Progenitor cell of endocrine pancreas (in vitro differentiated cells): Measurements from ENCODE around the gene TKFC. TPM values are rescaled to one million over a fixed set of nuclear protein-coding genes. Genes with fewer than 3 reads are reported as not detected.

ENCODE experiments used
- DNase-seq: peaks from one replicate; pipeline ENCODE4 v3.0.0; 2021; ENCODE audit warnings: low spot score; ENCODE audit not compliant: unreplicated experiment
- H3K27ac Mint-ChIP-seq: 2 replicates; pipeline ENCODE4 v1.8.0; 2021; ENCODE audit warnings: mild to moderate bottlenecking, moderate library complexity, mixed read lengths
- H3K27me3 Mint-ChIP-seq: 2 replicates; pipeline ENCODE4 v1.8.0; 2021; ENCODE audit warnings: mixed read lengths
- H3K36me3 Mint-ChIP-seq: 2 replicates; pipeline ENCODE4 v1.8.0; 2022; ENCODE audit warnings: mixed read lengths; ENCODE audit not compliant: insufficient read depth
- H3K4me1 Mint-ChIP-seq: 2 replicates; pipeline ENCODE4 v1.8.0; 2021; ENCODE audit warnings: low read depth, mixed read lengths
- H3K4me3 Mint-ChIP-seq: 2 replicates; pipeline ENCODE4 v1.8.0; 2021; ENCODE audit warnings: low read depth, mild to moderate bottlenecking, moderate library complexity, mixed read lengths
- H3K9me3 Mint-ChIP-seq: 2 replicates; pipeline ENCODE4 v1.8.0; 2021; ENCODE audit warnings: low read depth, mixed read lengths
- total RNA-seq: library from RNA; stranded (reverse); gene quantifications from 2 replicates; pipeline ENCODE4 v1.2.1, GENCODE V29; 2021
- TF ChIP-seq, protein P1 (sequence below): fragments of 200-600 bp; sonication (generic); IDR thresholded peaks from one replicate; pipeline ENCODE4 v1.5.0; 2021; ENCODE audit warnings: antibody characterized with exemption, mild to moderate bottlenecking; ENCODE audit not compliant: unreplicated experiment

The TKFC gene
- total RNA-seq, 1 donor from 2014 or later: 78.8 TPM

DNA sequence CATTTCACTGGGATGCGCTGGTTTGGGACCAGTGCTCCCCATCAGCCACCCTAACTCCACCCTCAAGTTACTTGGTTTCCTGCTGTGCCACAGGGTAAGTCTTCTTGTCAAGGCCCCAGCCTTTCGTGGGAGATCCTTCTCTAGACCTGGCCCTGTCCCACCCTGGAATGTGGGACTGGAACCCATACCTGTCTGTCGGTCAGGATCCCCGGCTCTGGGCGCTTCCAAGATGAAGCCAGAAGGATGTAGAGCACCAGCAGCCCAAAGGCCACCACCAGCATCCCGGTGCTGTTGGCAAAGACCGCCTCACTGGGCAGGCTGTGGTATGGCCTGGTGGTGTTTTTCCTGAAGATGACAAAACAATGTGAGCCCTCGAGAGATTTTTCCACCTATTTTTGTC, 17.8 kb downstream of the TKFC start:
- Mint-ChIP-seq H3K27me3 (no peaks in the 10 kb centered on the region), H3K27ac (no peak overlapping the region), H3K36me3 (peaks cover 9% of the 10 kb centered on the region), H3K4me3 (no peak overlapping the region), H3K9me3 (no peaks in the 10 kb centered on the region), H3K4me1 (no peaks in the 10 kb centered on the region)
- TF ChIP-seq, protein P1, sequence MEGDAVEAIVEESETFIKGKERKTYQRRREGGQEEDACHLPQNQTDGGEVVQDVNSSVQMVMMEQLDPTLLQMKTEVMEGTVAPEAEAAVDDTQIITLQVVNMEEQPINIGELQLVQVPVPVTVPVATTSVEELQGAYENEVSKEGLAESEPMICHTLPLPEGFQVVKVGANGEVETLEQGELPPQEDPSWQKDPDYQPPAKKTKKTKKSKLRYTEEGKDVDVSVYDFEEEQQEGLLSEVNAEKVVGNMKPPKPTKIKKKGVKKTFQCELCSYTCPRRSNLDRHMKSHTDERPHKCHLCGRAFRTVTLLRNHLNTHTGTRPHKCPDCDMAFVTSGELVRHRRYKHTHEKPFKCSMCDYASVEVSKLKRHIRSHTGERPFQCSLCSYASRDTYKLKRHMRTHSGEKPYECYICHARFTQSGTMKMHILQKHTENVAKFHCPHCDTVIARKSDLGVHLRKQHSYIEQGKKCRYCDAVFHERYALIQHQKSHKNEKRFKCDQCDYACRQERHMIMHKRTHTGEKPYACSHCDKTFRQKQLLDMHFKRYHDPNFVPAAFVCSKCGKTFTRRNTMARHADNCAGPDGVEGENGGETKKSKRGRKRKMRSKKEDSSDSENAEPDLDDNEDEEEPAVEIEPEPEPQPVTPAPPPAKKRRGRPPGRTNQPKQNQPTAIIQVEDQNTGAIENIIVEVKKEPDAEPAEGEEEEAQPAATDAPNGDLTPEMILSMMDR: no peak
- DNase-seq: no peak

DNA sequence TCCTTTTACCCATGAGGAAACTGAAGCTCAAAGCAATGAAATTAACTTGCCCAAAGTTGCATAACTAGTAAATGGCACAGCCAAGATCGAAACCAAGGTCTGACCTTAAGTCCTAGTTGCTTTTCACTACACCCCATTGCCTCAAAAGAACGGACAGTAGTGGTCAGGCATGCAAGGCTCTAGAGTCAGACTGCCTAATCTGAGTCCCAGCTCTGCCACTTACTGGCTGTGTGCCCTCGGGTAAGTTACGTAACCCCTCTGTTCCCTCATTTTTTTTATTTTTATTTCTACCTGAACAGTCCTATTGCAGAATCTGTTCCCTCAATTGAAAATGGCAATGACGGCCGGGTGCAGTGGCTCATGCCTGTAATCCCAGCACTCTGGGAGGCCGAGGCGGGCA, 19.0 kb downstream of the TKFC start:
- no peak for DNase-seq
- Mint-ChIP-seq H3K27ac (no peak overlapping the region), H3K36me3 (peaks cover 11% of the 10 kb centered on the region), H3K4me3 (no peak overlapping the region), H3K27me3 (no peaks in the 10 kb centered on the region), H3K9me3 (no peaks in the 10 kb centered on the region), H3K4me1 (no peaks in the 10 kb centered on the region)
- TF ChIP-seq, protein P1: no peak

DNA sequence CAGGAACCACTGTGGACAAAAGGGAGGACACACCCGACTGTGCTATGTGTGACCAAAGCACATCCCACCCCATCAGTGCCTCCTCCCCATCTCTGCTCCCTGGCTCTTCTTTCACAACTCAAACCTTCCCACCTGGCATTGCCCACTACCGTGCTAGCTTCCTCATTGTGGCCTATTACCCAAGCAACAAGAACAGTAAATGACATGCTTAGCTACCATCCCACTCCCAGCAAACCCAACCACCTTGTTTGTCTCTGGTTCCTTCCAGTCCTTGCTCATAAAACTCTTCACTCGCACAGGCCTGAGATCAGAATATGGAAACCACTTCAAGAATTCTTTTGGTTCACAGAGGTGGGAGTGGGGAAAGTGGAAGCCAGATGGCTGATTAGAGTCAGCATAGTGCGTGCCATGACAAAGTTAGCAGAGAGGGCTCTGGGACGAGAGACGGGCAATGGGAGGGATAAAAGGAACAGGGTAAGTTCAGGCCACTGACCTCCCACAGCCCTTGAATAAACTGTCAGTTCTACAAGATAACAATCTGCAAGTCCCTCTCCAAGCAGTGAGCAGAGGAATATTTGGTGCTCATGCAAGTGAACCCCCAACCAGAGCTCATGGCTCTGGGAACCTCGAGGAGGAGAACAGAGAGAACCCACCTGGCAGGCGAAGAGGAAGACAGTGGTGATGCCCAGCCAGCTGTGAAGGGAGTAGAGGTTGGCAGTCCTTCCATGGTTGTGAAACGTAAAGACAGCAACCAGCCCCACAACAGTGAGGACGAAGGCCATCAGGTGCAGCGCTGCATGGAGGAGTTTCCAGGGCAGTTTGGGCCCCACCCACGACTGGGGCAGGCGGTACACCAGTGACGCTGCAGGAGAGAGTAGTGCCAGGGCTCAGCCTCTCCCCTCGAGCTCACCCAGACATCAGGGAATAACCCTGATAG, 20.4 kb downstream of the TKFC start:
- TF ChIP-seq, protein P1: no peak
- Mint-ChIP-seq H3K36me3 (peaks cover 11% of the 10 kb centered on the region), H3K4me3 (no peak overlapping the region), H3K27ac (no peak overlapping the region), H3K27me3 (no peaks in the 10 kb centered on the region), H3K4me1 (no peaks in the 10 kb centered on the region), H3K9me3 (no peaks in the 10 kb centered on the region)
- no peak for DNase-seq

DNA sequence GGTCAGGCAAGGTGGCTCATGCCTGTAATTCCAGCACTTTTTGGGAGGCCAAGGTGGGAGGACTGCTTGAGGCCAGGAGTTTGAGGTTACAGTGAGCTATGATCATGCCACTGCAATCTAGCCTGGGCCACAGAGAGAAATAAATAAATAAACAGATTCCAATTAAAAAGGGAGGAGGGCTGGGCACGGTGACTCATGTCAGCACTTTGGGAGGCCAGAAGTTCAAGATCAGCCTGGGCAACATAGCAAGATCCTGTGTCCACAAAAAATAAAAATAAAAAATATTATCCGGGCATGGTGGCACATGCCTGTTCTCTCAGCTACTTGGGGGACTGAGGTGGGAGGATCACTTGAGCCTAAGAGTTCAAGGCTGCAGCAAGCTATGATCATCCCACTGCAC, 21.2 kb downstream of the TKFC start:
- no peaks in the 10 kb centered on the region for H3K9me3 Mint-ChIP-seq
- no peaks in the 10 kb centered on the region for H3K4me1 Mint-ChIP-seq
- no peaks in the 10 kb centered on the region for H3K27me3 Mint-ChIP-seq
- DNase-seq: no peak
- H3K4me3 Mint-ChIP-seq: no peak overlapping the region
- no peak overlapping the region for H3K27ac Mint-ChIP-seq
- TF ChIP-seq, protein P1: no peak
- H3K36me3 Mint-ChIP-seq: peaks cover 11% of the 10 kb centered on the region

DNA sequence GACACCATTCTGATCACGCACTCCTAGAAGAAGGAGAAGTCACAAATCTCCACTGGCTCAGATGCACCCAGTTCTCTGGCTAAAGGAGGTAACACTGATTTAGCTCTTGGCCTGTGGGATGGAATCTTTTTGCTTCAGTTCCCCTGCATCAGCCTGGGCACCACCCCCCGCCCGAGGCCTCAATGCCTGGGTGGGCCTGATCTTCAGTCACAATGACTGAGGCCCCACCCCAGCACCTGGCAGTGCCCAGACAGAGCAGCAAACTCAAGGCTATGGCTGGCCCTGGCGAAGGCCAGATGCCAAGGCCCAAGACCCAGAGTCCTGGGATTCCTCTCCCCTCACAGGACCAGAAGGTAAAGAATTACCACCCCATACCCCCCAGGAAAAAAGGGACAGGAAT, 23.7 kb downstream of the TKFC start:
- H3K4me1 Mint-ChIP-seq: peaks cover 9% of the 10 kb centered on the region
- no peak overlapping the region for H3K4me3 Mint-ChIP-seq
- H3K27me3 Mint-ChIP-seq: no peaks in the 10 kb centered on the region
- DNase-seq: no peak
- TF ChIP-seq, protein P1: no peak
- H3K36me3 Mint-ChIP-seq: peaks cover 7% of the 10 kb centered on the region
- no peak overlapping the region for H3K27ac Mint-ChIP-seq
- no peaks in the 10 kb centered on the region for H3K9me3 Mint-ChIP-seq
